OCI-LY7 (cell line): ENCODE measurements around the gene TRA2A. TPM values are rescaled to one million over a fixed set of nuclear protein-coding genes. Genes with fewer than 3 reads are reported as not detected.

Experiments used
- Bru-seq: library from RNA; stranded (reverse); fragments of 400-500 nt; gene quantifications from one replicate; lab custom pipeline; 2021; lab: Mats Ljungman, UMichigan
- BruChase-seq, 2 experiments: library from RNA; stranded (reverse); fragments of 400-500 nt; gene quantifications; one replicate each; lab custom pipeline; 2021; lab: Mats Ljungman, UMichigan
- BruUV-seq: library from RNA; stranded (reverse); fragments of 400-500 nt; replicated peaks from 2 replicates; lab custom pipeline; 2021; lab: Mats Ljungman, UMichigan
- CTCF ChIA-PET: fragments of 300-600 bp; sonication (Branson Sonifier 250); formaldehyde crosslinking; loops from one replicate; lab custom pipeline; 2022; ENCODE audit warnings: antibody characterized with exemption; ENCODE audit not compliant: unreplicated experiment; lab: Charles Lee
- POLR2A ChIA-PET: fragments of 300-600 bp; sonication (Branson Sonifier 250); formaldehyde crosslinking; loops from one replicate; lab custom pipeline; 2022; ENCODE audit warnings: antibody characterized with exemption; lab: Charles Lee
- DNase-seq: peaks from one replicate; pipeline ENCODE4 v3.0.0-alpha.2; 2015; ENCODE audit warnings: low spot score
- H2AFZ ChIP-seq: fragments of 200-600 bp; sonication (generic), shearing (Covaris generic); 2 replicates; pipeline ENCODE4 v1.6.1; 2014; ENCODE audit warnings: mild to moderate bottlenecking, antibody characterized with exemption, low read length, moderate library complexity
- H3K27ac ChIP-seq: fragments of 200-600 bp; sonication (generic); 2 replicates; pipeline ENCODE4 v1.5.1; 2014; ENCODE audit warnings: mixed run types, low read depth, mild to moderate bottlenecking, moderate library complexity, low read length, inconsistent platforms; ENCODE audit not compliant: poor library complexity, severe bottlenecking
- H3K36me3 ChIP-seq: fragments of 200-600 bp; sonication (generic); 2 replicates; pipeline ENCODE4 v1.6.1; 2014; ENCODE audit warnings: mild to moderate bottlenecking, antibody characterized with exemption, low read length, moderate library complexity, mixed read lengths; ENCODE audit not compliant: insufficient read depth
- H3K4me1 ChIP-seq: fragments of 200-600 bp; sonication (generic); 2 replicates; pipeline ENCODE4 v1.5.1; 2014; ENCODE audit warnings: mild to moderate bottlenecking, low read length; ENCODE audit not compliant: insufficient read depth, poor library complexity, severe bottlenecking
- H3K4me2 ChIP-seq: fragments of 200-600 bp; sonication (generic); 2 replicates; pipeline ENCODE4 v1.6.1; 2014; ENCODE audit warnings: mild to moderate bottlenecking, low read length
- H3K4me3 ChIP-seq: fragments of 200-600 bp; sonication (generic); 2 replicates; pipeline ENCODE4 v1.5.1; 2014; ENCODE audit warnings: mild to moderate bottlenecking, low read depth, low read length; ENCODE audit not compliant: poor library complexity, severe bottlenecking
- H3K79me2 ChIP-seq: fragments of 200-600 bp; sonication (generic); 2 replicates; pipeline ENCODE4 v1.6.1; 2016; ENCODE audit warnings: low read depth, mild to moderate bottlenecking, low read length, moderate library complexity, mixed read lengths; ENCODE audit not compliant: insufficient read depth
- H3K9me2 ChIP-seq: fragments of 200-600 bp; sonication (generic); 2 replicates; pipeline ENCODE4 v1.6.1; 2016; ENCODE audit warnings: mild to moderate bottlenecking, low read length, mixed read lengths; ENCODE audit not compliant: insufficient read depth
- H3K9me3 ChIP-seq: fragments of 200-600 bp; sonication (generic); 2 replicates; pipeline ENCODE4 v1.6.1; 2014; ENCODE audit warnings: mild to moderate bottlenecking, mixed run types, low read length, mixed read lengths
- H4K20me1 ChIP-seq: fragments of 200-600 bp; sonication (generic); 2 replicates; pipeline ENCODE4 v1.6.1; 2014; ENCODE audit warnings: mild to moderate bottlenecking, antibody characterized with exemption, low read length, moderate library complexity, mixed read lengths; ENCODE audit not compliant: insufficient read depth
- EZH2phosphoT487 ChIP-seq: fragments of 200-600 bp; sonication (generic); IDR thresholded peaks from 2 replicates; pipeline ENCODE4 v1.6.1; 2018; ENCODE audit warnings: low read depth, borderline replicate concordance, mild to moderate bottlenecking, mixed run types, antibody characterized with exemption, low read length, moderate library complexity, mixed read lengths
- intact Hi-C: fragments of 100-400 bp; cut with micrococcal nuclease; formaldehyde crosslinking; loops from one replicate; pipeline ENCODE4 v1.10.0; 2022; ENCODE audit not compliant: unreplicated experiment
- long read RNA-seq: library from polyadenylated mRNA; stranded (forward); transcript quantifications from one replicate; pipeline ENCODE4 v2.0.0, GENCODE V29; 2022
- total RNA-seq, 2 experiments: library from RNA; depleted of rRNA in 1 of 2; stranded (reverse); fragments of >200 nt in 1 of 2; shearing (Covaris generic) in 1 of 2; gene quantifications; 2 replicates each; pipeline ENCODE4 v1.2.3, GENCODE V29; 2014 to 2022
- TF ChIP-seq, protein P1 (sequence below): fragments of 200-600 bp; sonication (generic); conservative IDR thresholded peaks from 2 replicates; pipeline ENCODE4 v1.5.1; 2014; ENCODE audit warnings: mild to moderate bottlenecking, antibody characterized with exemption, low read length, moderate library complexity, mixed read lengths

The TRA2A gene
- 41.4 and 44.9 TPM in 2 replicates for total RNA-seq (2014; rRNA removed; shearing (Covaris generic))
- total RNA-seq (2022): 129 TPM in 2 replicates
- Bru-seq, nascent RNA: percentile 97 among the genes with signal in this experiment
- percentile 98 among the genes with signal in this experiment for BruChase-seq, experiment 1, labeled RNA remaining after a 6-hour chase
- percentile 98 among the genes with signal in this experiment for BruChase-seq, experiment 2, labeled RNA remaining after a 2-hour chase
- long read RNA-seq, transcript TRA2A-201 (8 exons, 1,845 nt): major isoform, 5 of 10 reads
- long read RNA-seq, partial matches to known transcripts: 1 of 10 reads
- long read RNA-seq, other reads (novel, unspliced or antisense): 4 of 10 reads

DNA sequence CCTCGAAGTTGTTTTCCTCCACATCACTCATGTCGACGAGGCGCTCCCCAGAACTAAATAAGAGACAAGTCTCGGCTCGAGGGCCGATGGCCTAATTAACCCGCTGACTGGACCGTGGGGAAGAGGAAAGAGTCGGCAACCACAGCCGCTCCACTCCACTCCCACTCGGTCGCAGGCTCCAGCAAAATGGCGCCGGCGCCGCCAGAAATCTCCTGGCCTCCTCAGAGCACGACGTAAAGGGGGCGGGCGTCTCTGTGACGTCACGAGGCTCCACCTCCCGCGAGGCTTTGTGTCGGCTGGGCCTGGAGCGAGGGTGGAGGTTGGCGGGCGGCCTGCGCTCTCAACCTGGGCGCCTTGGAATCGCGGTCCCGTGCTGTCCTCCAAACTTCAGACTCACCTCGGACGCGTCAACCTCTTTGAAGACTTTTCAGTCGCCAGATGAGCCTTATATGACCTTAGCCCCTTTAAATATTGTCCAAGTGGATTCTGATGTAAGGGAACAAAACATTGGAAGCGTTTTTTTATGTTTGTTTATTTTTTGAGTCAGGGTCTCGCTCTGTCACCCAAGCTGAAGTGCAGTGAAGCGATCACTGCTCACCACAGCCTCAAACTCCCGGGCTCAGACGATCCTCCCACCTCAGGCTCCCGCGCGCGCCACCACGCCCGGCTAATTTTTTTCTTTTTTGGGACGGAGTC lies at the start of gene TRA2A:
TRA2A (minus strand) TSS at position 188 of the 696 bp plus-strand sequence; CDS start at position 31, 157 bp downstream.
- DNase-seq: peak; percentile 96
- TF ChIP-seq, protein P1, sequence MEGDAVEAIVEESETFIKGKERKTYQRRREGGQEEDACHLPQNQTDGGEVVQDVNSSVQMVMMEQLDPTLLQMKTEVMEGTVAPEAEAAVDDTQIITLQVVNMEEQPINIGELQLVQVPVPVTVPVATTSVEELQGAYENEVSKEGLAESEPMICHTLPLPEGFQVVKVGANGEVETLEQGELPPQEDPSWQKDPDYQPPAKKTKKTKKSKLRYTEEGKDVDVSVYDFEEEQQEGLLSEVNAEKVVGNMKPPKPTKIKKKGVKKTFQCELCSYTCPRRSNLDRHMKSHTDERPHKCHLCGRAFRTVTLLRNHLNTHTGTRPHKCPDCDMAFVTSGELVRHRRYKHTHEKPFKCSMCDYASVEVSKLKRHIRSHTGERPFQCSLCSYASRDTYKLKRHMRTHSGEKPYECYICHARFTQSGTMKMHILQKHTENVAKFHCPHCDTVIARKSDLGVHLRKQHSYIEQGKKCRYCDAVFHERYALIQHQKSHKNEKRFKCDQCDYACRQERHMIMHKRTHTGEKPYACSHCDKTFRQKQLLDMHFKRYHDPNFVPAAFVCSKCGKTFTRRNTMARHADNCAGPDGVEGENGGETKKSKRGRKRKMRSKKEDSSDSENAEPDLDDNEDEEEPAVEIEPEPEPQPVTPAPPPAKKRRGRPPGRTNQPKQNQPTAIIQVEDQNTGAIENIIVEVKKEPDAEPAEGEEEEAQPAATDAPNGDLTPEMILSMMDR: 0 out of 2 replicates have a peak, but pooled peaks have one; percentile 14
- no peak for TF ChIP-seq EZH2phosphoT487
- Histone ChIP-seq H3K4me1 (peaks cover 45% of the 10 kb centered on the region), H2AFZ (peak within 1 kb of the TSS; percentile 95), H3K9me3 (no peaks in the 10 kb centered on the region), H3K27ac (peak within 1 kb of the TSS; percentile 94), H3K4me3 (peak within 1 kb of the TSS; percentile 98), H4K20me1 (peaks cover 38% of the 10 kb centered on the region), H3K36me3 (peaks cover 40% of the 10 kb centered on the region), H3K9me2 (no peaks in the 10 kb centered on the region), H3K79me2 (peaks cover 49% of the 10 kb centered on the region), H3K4me2 (peak within 1 kb of the TSS; percentile 92)
- intact Hi-C loops: loop anchor here (1.0 to 10.0 kb wide), 3 partner anchors 58 to 347 kb away; partner anchors contain the start of gene NUP42
- ChIA-PET POLR2A (interaction anchor here (0.6 to 1.3 kb wide), 3 partner anchors 59 to 1590 kb away, joined by 3 to 10 read pairs (median 3); no protein-coding TSS in a partner anchor), CTCF (interaction anchor here (1.0 kb wide), 1 partner anchor 153 kb away, joined by 3 read pairs; no protein-coding TSS in a partner anchor)
- BruUV-seq: TSS peak; percentile 89

DNA sequence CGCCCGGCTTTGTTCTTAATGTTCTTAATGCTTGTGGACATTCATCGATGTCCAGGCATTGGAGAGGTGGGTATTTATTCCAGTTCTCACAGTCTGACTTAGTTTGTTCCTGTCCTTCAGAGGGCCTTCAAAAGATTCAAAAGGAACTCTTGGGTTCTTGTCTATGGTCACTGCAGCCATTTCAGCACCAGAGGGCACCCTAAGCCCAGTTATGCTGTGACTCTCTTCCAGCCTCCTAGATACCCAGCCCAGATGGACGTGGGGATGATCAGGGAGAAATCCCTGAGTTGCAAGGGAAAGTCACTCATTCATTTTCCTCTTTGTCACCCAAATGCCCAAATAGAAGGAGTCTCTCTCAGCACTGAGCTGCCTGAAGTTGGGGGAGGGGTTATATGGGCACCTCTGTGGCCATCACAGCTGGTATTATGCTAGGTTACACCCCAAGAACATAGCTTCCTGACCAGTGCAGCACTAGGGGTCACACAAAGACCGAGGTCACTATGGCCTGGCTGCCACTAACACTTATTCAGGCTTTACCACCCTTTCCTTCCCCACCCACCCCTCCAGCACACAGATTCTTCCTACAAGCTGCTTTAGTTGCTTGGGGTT lies 38.9 kb upstream of the TRA2A start:
- no peak for TF ChIP-seq EZH2phosphoT487
- TF ChIP-seq, protein P1: peak; percentile 94
- DNase-seq: peak; percentile 71
- BruUV-seq: no TSS peak
- Histone ChIP-seq H3K79me2 (no peaks in the 10 kb centered on the region), H3K9me3 (no peaks in the 10 kb centered on the region), H3K4me1 (no peaks in the 10 kb centered on the region), H3K36me3 (no peaks in the 10 kb centered on the region), H3K9me2 (no peaks in the 10 kb centered on the region), H3K27ac (no peak overlapping the region), H2AFZ (no peak overlapping the region), H3K4me2 (no peak overlapping the region), H3K4me3 (no peak overlapping the region), H4K20me1 (no peaks in the 10 kb centered on the region)
- intact Hi-C loops: loop anchor here (1.0 to 5.0 kb wide), 4 partner anchors 24 to 812 kb away; no protein-coding TSS in a partner anchor
- CTCF ChIA-PET: interaction anchor here (0.5 to 1.5 kb wide), 5 partner anchors 9 to 715 kb away, joined by 3 to 15 read pairs (median 4); no protein-coding TSS in a partner anchor
- POLR2A ChIA-PET: interaction anchor here (0.6 to 0.9 kb wide), 2 partner anchors 45 to 1233 kb away, joined by 3 read pairs; no protein-coding TSS in a partner anchor
